Activated CD8-positive, alpha-beta T cell treated with anti-CD3 and anti-CD28 coated beads for 36 hours (primary cell): ENCODE measurements around the gene TAS2R41. TPM values are rescaled to one million over a fixed set of nuclear protein-coding genes. Genes with fewer than 3 reads are reported as not detected.
"Not testable (repeated sequence)": the region's sequence is repeated elsewhere in the genome, so short reads cannot be mapped to it uniquely, and the experiment has no call there.

Source experiments
- ATAC-seq: fragments of 200-7000 bp; cut with Tn5 transposase; one replicate; pipeline ENCODE4 v1.10.0; 2021; ENCODE audit warnings: mild to moderate bottlenecking, moderate library complexity
- CTCF ChIA-PET: fragments of 350-600 bp; sonication (Branson Sonifier 250); formaldehyde crosslinking; loops from one replicate; lab custom pipeline; 2021; ENCODE audit warnings: antibody characterized with exemption; lab: Charles Lee
- POLR2A ChIA-PET: fragments of 350-600 bp; sonication (Branson Sonifier 250); formaldehyde crosslinking; loops from one replicate; lab custom pipeline; 2021; ENCODE audit warnings: antibody characterized with exemption; lab: Charles Lee
- DNase-seq: peaks from one replicate; pipeline ENCODE4 v3.0.0-alpha.2; 2020
- H3K27ac Mint-ChIP-seq: one replicate; pipeline ENCODE4 v1.8.0; 2021; ENCODE audit warnings: mild to moderate bottlenecking, mixed read lengths
- H3K27me3 Mint-ChIP-seq: one replicate; pipeline ENCODE4 v1.8.0; 2021; ENCODE audit warnings: mixed read lengths
- H3K36me3 Mint-ChIP-seq: one replicate; pipeline ENCODE4 v1.8.0; 2021; ENCODE audit warnings: low read depth, mixed read lengths
- H3K4me1 Mint-ChIP-seq: one replicate; pipeline ENCODE4 v1.8.0; 2021; ENCODE audit warnings: low read depth, mixed read lengths
- H3K4me3 Mint-ChIP-seq: one replicate; pipeline ENCODE4 v1.8.0; 2021; ENCODE audit warnings: mild to moderate bottlenecking, moderate library complexity, mixed read lengths
- H3K9me3 Mint-ChIP-seq: one replicate; pipeline ENCODE4 v1.8.0; 2021; ENCODE audit warnings: mixed read lengths
- CTCF ChIP-seq: fragments of 200-600 bp; IDR thresholded peaks from one replicate; pipeline ENCODE4 v1.8.0; 2022; ENCODE audit warnings: antibody characterized with exemption, mild to moderate bottlenecking
- intact Hi-C: fragments of 100-400 bp; cut with micrococcal nuclease; formaldehyde crosslinking; loops from one replicate; pipeline ENCODE4 v1.10.0; 2022
- total RNA-seq, 2 experiments: library from RNA; stranded (reverse); gene quantifications; one replicate each; pipeline ENCODE4 v1.2.3, GENCODE V29; 2021

Gene TAS2R41
- total RNA-seq, 2 experiments from 2014 or later: not detected

GRCh38 chr7:143467724-143468123 lies 9.9 kb upstream of the TAS2R41 start:
- DNase-seq (no peak), ATAC-seq (no peak)
- H3K27me3 Mint-ChIP-seq: no peaks in the 10 kb centered on the region
- H3K4me3 Mint-ChIP-seq: no peak overlapping the region
- POLR2A ChIA-PET: no interaction called here
- no peak overlapping the region for H3K27ac Mint-ChIP-seq
- H3K9me3 Mint-ChIP-seq: peaks cover 8% of the 10 kb centered on the region
- intact Hi-C loops: no loop called here
- peaks cover 6% of the 10 kb centered on the region for H3K36me3 Mint-ChIP-seq
- no peaks in the 10 kb centered on the region for H3K4me1 Mint-ChIP-seq
- TF ChIP-seq CTCF: no peak
- CTCF ChIA-PET: interaction anchor here (1.1 to 1.2 kb wide), 2 partner anchors 18 to 33 kb away, joined by 3 read pairs; no protein-coding TSS in a partner anchor

DNA sequence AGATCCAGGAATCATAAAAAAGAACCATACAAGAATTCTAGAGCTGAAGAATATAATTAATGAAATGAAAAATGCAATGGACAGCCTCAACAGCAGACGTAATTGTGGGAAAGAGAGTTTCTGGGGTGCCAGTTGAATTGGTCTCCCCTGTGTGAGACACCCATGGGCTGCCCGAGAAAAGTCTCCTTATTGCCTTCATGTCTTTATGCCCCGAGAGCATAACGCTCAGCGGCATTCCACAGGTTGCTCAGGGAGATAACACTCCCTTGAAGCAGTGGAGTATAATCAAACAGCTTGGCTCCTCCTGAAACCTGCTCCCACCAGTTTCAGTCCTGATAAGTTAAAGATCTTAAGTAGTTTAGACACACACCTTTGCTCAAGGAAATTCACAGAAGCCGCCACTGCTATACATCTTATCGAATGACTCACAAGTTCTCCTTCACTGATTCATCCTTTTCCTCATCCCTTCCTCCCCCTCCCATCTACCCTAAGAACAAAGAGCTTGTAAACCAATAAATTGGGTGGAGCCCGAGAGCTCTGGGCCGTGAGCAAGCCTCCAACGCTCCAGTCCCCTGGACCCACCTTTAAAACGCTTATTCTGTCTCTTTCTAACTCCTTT lies 5.5 kb upstream of the TAS2R41 start:
- ATAC-seq, intact Hi-C loops, H3K27me3 Mint-ChIP-seq, H3K27ac Mint-ChIP-seq, H3K36me3 Mint-ChIP-seq, H3K4me3 Mint-ChIP-seq, DNase-seq, H3K4me1 Mint-ChIP-seq: not testable (repeated sequence)
- ChIA-PET POLR2A (interaction anchor here (0.7 kb wide), 1 partner anchor 8 kb away, joined by 3 read pairs; no protein-coding TSS in a partner anchor), CTCF (interaction anchor here (1.3 kb wide), 1 partner anchor 14 kb away, joined by 3 read pairs; no protein-coding TSS in a partner anchor)
- H3K9me3 Mint-ChIP-seq: peaks cover 10% of the 10 kb centered on the region

DNA sequence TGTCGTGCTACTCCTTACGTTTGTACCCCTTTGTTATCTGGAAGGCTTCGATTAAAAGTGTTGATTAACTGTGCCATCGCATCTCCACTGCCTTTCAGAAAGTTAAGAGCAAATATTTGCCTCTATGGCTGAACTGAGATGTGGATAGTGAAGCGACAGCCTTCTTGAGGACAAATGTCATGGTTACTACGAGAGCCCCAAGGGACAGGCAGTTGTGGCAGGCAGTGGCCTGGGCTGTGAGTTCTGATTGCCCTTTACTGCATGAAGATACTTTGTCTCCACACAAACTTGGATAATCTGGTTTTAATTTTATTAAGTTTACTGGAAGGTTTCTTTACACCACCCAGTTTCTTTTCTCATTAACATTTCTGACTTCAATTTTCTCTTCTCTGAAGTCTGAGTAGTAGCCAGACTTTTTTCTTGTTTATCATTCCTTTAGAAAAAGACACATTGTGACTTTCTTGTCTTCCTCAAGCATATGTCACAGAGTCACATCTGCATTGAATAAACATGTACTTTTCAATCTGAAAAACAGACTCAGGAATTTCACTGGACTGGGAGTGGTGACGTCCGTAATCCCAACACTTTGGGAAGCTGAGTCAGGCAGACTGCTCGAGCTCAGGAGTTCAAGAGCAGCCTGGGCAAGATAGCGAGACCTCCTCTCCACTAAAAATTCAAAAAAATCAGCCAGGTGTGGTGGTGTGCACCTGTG lies 1.5 kb downstream of the TAS2R41 start:
- H3K36me3 Mint-ChIP-seq: no peaks in the 10 kb centered on the region
- POLR2A ChIA-PET: interaction anchor here (0.6 kb wide), 1 partner anchor 8 kb away, joined by 3 read pairs; no protein-coding TSS in a partner anchor
- no peaks in the 10 kb centered on the region for H3K27me3 Mint-ChIP-seq
- ATAC-seq: no peak
- peaks cover 9% of the 10 kb centered on the region for H3K4me1 Mint-ChIP-seq
- CTCF ChIA-PET: interaction anchor here (0.7 to 1.9 kb wide), 3 partner anchors 11 to 62 kb away, joined by 3 to 6 read pairs (median 4); no protein-coding TSS in a partner anchor
- no peaks in the 10 kb centered on the region for H3K9me3 Mint-ChIP-seq
- no peak for DNase-seq
- no peak overlapping the region for H3K27ac Mint-ChIP-seq
- intact Hi-C loops: no loop called here
- H3K4me3 Mint-ChIP-seq: no peak overlapping the region
- TF ChIP-seq CTCF: no peak

- no peak for TF ChIP-seq CTCF
- Mint-ChIP-seq H3K27ac (no peak overlapping the region), H3K4me1 (peaks cover 9% of the 10 kb centered on the region), H3K27me3 (no peaks in the 10 kb centered on the region), H3K9me3 (no peaks in the 10 kb centered on the region), H3K4me3 (no peak overlapping the region), H3K36me3 (no peaks in the 10 kb centered on the region)
- intact Hi-C loops: no loop called here
- CTCF ChIA-PET: interaction anchor here (0.8 to 1.9 kb wide), 3 partner anchors 10 to 64 kb away, joined by 4 to 6 read pairs (median 4); no protein-coding TSS in a partner anchor
- POLR2A ChIA-PET: no interaction called here
- no peak for ATAC-seq
- DNase-seq: no peak
These were observed 2.8 kb downstream of the TAS2R41 start for GRCh38 chr7:143480501-143480900.

DNA sequence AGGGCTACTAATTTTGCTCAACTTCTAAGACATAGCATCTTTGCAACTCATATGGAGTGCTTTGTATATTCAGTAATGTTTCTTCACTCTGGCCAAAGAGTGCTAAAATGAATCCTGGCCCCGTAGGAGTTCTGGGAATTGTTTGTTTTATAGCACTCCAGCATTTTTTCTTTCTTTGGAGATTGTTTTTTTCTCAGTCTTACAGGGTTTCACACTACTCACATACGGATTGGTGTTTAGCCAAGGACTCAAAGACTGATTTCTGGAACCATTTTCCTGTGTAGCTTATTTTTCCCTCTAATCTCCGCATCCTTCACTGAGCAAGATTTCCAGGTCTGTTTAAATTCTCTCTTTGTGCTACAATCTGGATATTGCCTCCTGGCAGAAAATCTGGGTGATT lies 6.4 kb downstream of the TAS2R41 start:
- intact Hi-C loops: no loop called here
- no peaks in the 10 kb centered on the region for H3K9me3 Mint-ChIP-seq
- no peak overlapping the region for H3K27ac Mint-ChIP-seq
- no peaks in the 10 kb centered on the region for H3K36me3 Mint-ChIP-seq
- H3K4me1 Mint-ChIP-seq: peaks cover 9% of the 10 kb centered on the region
- no peak overlapping the region for H3K4me3 Mint-ChIP-seq
- no peak for TF ChIP-seq CTCF
- ChIA-PET CTCF (no interaction called here), POLR2A (no interaction called here)
- H3K27me3 Mint-ChIP-seq: no peaks in the 10 kb centered on the region
- DNase-seq (no peak), ATAC-seq (no peak)
